Sigmoid colon (tissue), 7 donors: ENCODE results near the gene CHERP. TPM values are rescaled to one million over a fixed set of nuclear protein-coding genes. Genes with fewer than 3 reads are reported as not detected.
"Not testable (repeated sequence)": the region's sequence is repeated elsewhere in the genome, so short reads cannot be mapped to it uniquely, and the experiment has no call there.

Source experiments
- DNase-seq: peaks from one replicate; pipeline ENCODE4 v3.0.0-alpha.2; 2019
- H3K27ac ChIP-seq, 4 donors: fragments of 200-600 bp; sonication (generic); one replicate each; pipeline ENCODE4 v1.5.1; 2016 to 2019; ENCODE audit warnings: mild to moderate bottlenecking in 1 of 4
- H3K27me3 ChIP-seq, 3 donors: fragments of 200-600 bp; sonication (generic); one replicate each; pipeline ENCODE4 v1.5.1; 2019; ENCODE audit warnings: mild to moderate bottlenecking in 1 of 3
- H3K36me3 ChIP-seq, 4 donors: fragments of 200-600 bp; sonication (generic); one replicate each; pipeline ENCODE4 v1.5.1; 2016 to 2019
- H3K4me1 ChIP-seq, 4 donors: fragments of 200-600 bp; sonication (generic); one replicate each; pipeline ENCODE4 v1.5.1; 2017 to 2019
- H3K4me3 ChIP-seq, 4 donors: fragments of 200-600 bp; sonication (generic); one replicate each; pipeline ENCODE4 v1.5.1; 2017 to 2019; ENCODE audit warnings: mild to moderate bottlenecking in 2 of 4, moderate library complexity in 1 of 4
- H3K9me3 ChIP-seq, 4 donors: fragments of 200-600 bp in 3 of 4; sonication (generic) in 3 of 4; one replicate each; pipeline versions ENCODE4 v1.5.1 to v1.6.1; 2013 to 2019
- CTCF ChIP-seq, 4 experiments: fragments of 450-650 bp in 3 of 4; fragments of 200-600 bp in 1 of 4; IDR thresholded peaks; one replicate each; pipeline ENCODE4 v1.5.1; 2016 to 2019; ENCODE audit warnings: antibody characterized with exemption in 4 of 4, mild to moderate bottlenecking in 3 of 4, moderate library complexity in 2 of 4
- EP300 ChIP-seq, 4 donors: sonication (generic); formaldehyde crosslinking; IDR thresholded peaks; one replicate each; pipeline ENCODE4 v1.6.1; 2017; ENCODE audit warnings: antibody characterized with exemption in 4 of 4
- POLR2A ChIP-seq, 2 donors: fragments of 450-650 bp; IDR thresholded peaks; one replicate each; pipeline ENCODE4 v1.6.1; 2016; ENCODE audit warnings: antibody characterized with exemption in 2 of 2, mild to moderate bottlenecking in 2 of 2, moderate library complexity in 2 of 2
- POLR2AphosphoS5 ChIP-seq, 4 donors: sonication (generic); formaldehyde crosslinking; IDR thresholded peaks; one replicate each; pipeline ENCODE4 v1.6.1; 2017; ENCODE audit warnings: antibody characterized with exemption in 4 of 4
- WGBS, 2 donors: extraction: QIAGEN DNeasy Blood & Tissue Kit; methylation state at CpG; one replicate each; pipeline ENCODE4 v1.1.7; 2013; 5-methylcytosine and 5-hydroxymethylcytosine counted together
- intact Hi-C: fragments of 100-400 bp; cut with DNase I; formaldehyde crosslinking; loops from one replicate; pipeline ENCODE4 v1.15.1; 2023
- polyA plus RNA-seq, 3 donors: library from polyadenylated mRNA; stranded (reverse); fragments of 200-250 nt; gene quantifications; one replicate each; pipeline ENCODE4 v1.2.3, GENCODE V29; 2013
- total RNA-seq, 4 donors: library from RNA; depleted of rRNA; stranded (reverse); fragments of >200 nt; gene quantifications; one replicate each; pipeline ENCODE4 v1.1.0, GENCODE V29; 2016
- donor health status: healthy with polysubstance abuse.
- donor health status: Bipolar disorder and iron deficiency.
- donor health status: healthy.

CHERP gene
- total and polyA plus RNA-seq, 7 donors, result 5.6 to 32.7 (median 8.6) TPM

GRCh38 chr19:16514383-16515019, 27.7 kb downstream of the CHERP start:
- WGBS, 2 donors, result 93 to 94% methylated on average over 24 of the region's 24 CpGs
- no peaks in the 10 kb centered on the region for H3K9me3 ChIP-seq
- no peaks in the 10 kb centered on the region for H3K4me1 ChIP-seq
- DNase-seq, result no peak
- H3K27me3 ChIP-seq, result no peaks in the 10 kb centered on the region
- H3K4me3 ChIP-seq, result no peak overlapping the region
- intact Hi-C loops, result no loop called here
- no peak for TF ChIP-seq CTCF (IDR thresholded peaks at IDR 0.05)
- no peak for TF ChIP-seq POLR2AphosphoS5 (IDR thresholded peaks at IDR 0.05)
- no peak for TF ChIP-seq POLR2A (IDR thresholded peaks at IDR 0.05)
- no peak for TF ChIP-seq EP300 (IDR thresholded peaks at IDR 0.05)
- no peak overlapping the region for H3K27ac ChIP-seq
- peaks cover 30 to 94% (median 45%) of the 10 kb centered on the region in 4 donors for H3K36me3 ChIP-seq

GRCh38 chr19:16512611-16513010, 29.6 kb downstream of the CHERP start:
- H3K9me3 ChIP-seq, DNase-seq, H3K27ac ChIP-seq, H3K4me3 ChIP-seq, H3K27me3 ChIP-seq, intact Hi-C loops, H3K4me1 ChIP-seq: not testable (repeated sequence)
- peaks cover 15 to 89% (median 31%) of the 10 kb centered on the region in 4 donors for H3K36me3 ChIP-seq
- 95 to 97% methylated on average over 10 of the region's 10 CpGs for WGBS, 2 donors

GRCh38 chr19:16509141-16510061, 32.8 kb downstream of the CHERP start:
- Histone ChIP-seq H3K27ac (peak overlapping the region in 2 of 4 donors; percentile 12 to 71), H3K4me1 (no peaks in the 10 kb centered on the region), H3K9me3 (no peaks in the 10 kb centered on the region), H3K36me3 (peaks cover 8 to 94% (median 23%) of the 10 kb centered on the region in 4 donors), H3K4me3 (no peak overlapping the region), H3K27me3 (no peaks in the 10 kb centered on the region)
- intact Hi-C loops, result no loop called here
- no peak for DNase-seq
- TF ChIP-seq POLR2AphosphoS5 (IDR thresholded peaks at IDR 0.05) (no peak), CTCF (IDR thresholded peaks at IDR 0.05) (no peak), EP300 (IDR thresholded peaks at IDR 0.05) (no peak), POLR2A (IDR thresholded peaks at IDR 0.05) (no peak)
- WGBS, 2 donors, result 87 to 89% methylated on average over 28 of the region's 28 CpGs

GRCh38 chr19:16508546-16508945, 33.7 kb downstream of the CHERP start:
- DNase-seq, result no peak
- no peaks in the 10 kb centered on the region for H3K27me3 ChIP-seq
- H3K9me3 ChIP-seq, result no peaks in the 10 kb centered on the region
- H3K4me3 ChIP-seq, result no peak overlapping the region
- peaks cover 8 to 94% (median 22%) of the 10 kb centered on the region in 4 donors for H3K36me3 ChIP-seq
- intact Hi-C loops, result no loop called here
- WGBS, 2 donors, result 95 to 97% methylated on average over 5 of the region's 5 CpGs
- TF ChIP-seq CTCF (IDR thresholded peaks at IDR 0.05) (no peak), POLR2AphosphoS5 (IDR thresholded peaks at IDR 0.05) (no peak), POLR2A (IDR thresholded peaks at IDR 0.05) (no peak), EP300 (IDR thresholded peaks at IDR 0.05) (no peak)
- H3K4me1 ChIP-seq, result no peaks in the 10 kb centered on the region
- H3K27ac ChIP-seq, result peak overlapping the region in 1 of 4 donors; percentile 71

GRCh38 chr19:16506961-16507360, 35.3 kb downstream of the CHERP start:
- Histone ChIP-seq H3K27me3 (no peaks in the 10 kb centered on the region), H3K4me1 (no peaks in the 10 kb centered on the region), H3K27ac (no peak overlapping the region), H3K4me3 (no peak overlapping the region), H3K36me3 (peaks cover 8 to 92% (median 24%) of the 10 kb centered on the region in 4 donors), H3K9me3 (no peaks in the 10 kb centered on the region)
- DNase-seq, result no peak
- no peak for TF ChIP-seq POLR2AphosphoS5 (IDR thresholded peaks at IDR 0.05)
- TF ChIP-seq CTCF (IDR thresholded peaks at IDR 0.05), result no peak
- no peak for TF ChIP-seq EP300 (IDR thresholded peaks at IDR 0.05)
- no peak for TF ChIP-seq POLR2A (IDR thresholded peaks at IDR 0.05)
- WGBS, 2 donors, result 92 to 94% methylated on average over 6 of the region's 6 CpGs
- intact Hi-C loops, result no loop called here

- H3K4me3 ChIP-seq, DNase-seq, H3K27me3 ChIP-seq, H3K4me1 ChIP-seq, H3K27ac ChIP-seq, intact Hi-C loops, H3K9me3 ChIP-seq: not testable (repeated sequence)
- peaks cover 8 to 91% (median 26%) of the 10 kb centered on the region in 4 donors for H3K36me3 ChIP-seq
- 93% methylated on average over 11 of the region's 11 CpGs for WGBS, 2 donors
Measured at GRCh38 chr19:16506161-16506560, 36.1 kb downstream of the CHERP start.
